Mesendoderm (in vitro differentiated cells): Measurements from ENCODE around the gene CCL1.

Experiments used
- DNase-seq: peaks from one replicate; pipeline ENCODE4 v3.0.0; 2013
- H2AK5ac ChIP-seq: 2 replicates; pipeline ENCODE4 v1.6.1; 2013; ENCODE audit warnings: low read length, inconsistent platforms
- H2BK120ac ChIP-seq: 2 replicates; pipeline ENCODE4 v1.6.1; 2013; ENCODE audit warnings: low read depth, mild to moderate bottlenecking, low read length, moderate library complexity, mixed read lengths
- H2BK15ac ChIP-seq: replicated peaks from 2 replicates; pipeline ENCODE4 v1.6.1; 2013; ENCODE audit warnings: low read depth, mild to moderate bottlenecking, moderate library complexity
- H2BK5ac ChIP-seq: 2 replicates; pipeline ENCODE4 v1.6.1; 2013; ENCODE audit warnings: low read length, inconsistent platforms
- H3K18ac ChIP-seq: 2 replicates; pipeline ENCODE4 v1.6.1; 2013; ENCODE audit warnings: mild to moderate bottlenecking, low read length, mixed read lengths
- H3K23ac ChIP-seq: one replicate; pipeline ENCODE4 v1.6.1; 2013; ENCODE audit warnings: low read length
- H3K27ac ChIP-seq: 2 replicates; pipeline ENCODE4 v1.5.1; 2013; ENCODE audit warnings: low read depth, mild to moderate bottlenecking, inconsistent platforms, low read length, moderate library complexity
- H3K27me3 ChIP-seq: 2 replicates; pipeline ENCODE4 v1.6.1; 2013; ENCODE audit warnings: low read length, control low read depth, mild to moderate bottlenecking, inconsistent platforms; ENCODE audit not compliant: insufficient read depth, poor library complexity
- H3K36me3 ChIP-seq: 2 replicates; pipeline ENCODE4 v1.6.1; 2013; ENCODE audit warnings: low read length, inconsistent platforms; ENCODE audit not compliant: control insufficient read depth, insufficient read depth
- H3K4ac ChIP-seq: one replicate; pipeline ENCODE4 v1.6.1; 2013; ENCODE audit warnings: low read depth, mild to moderate bottlenecking, low read length, moderate library complexity
- H3K4me1 ChIP-seq: 2 replicates; pipeline ENCODE4 v1.6.1; 2013; ENCODE audit warnings: low read depth, low read length, inconsistent platforms; ENCODE audit not compliant: control insufficient read depth
- H3K4me2 ChIP-seq: 2 replicates; pipeline ENCODE4 v1.6.1; 2013; ENCODE audit warnings: low read length
- H3K4me3 ChIP-seq: 2 replicates; pipeline ENCODE4 v1.5.1; 2013; ENCODE audit warnings: mild to moderate bottlenecking, low read length
- H3K56ac ChIP-seq: one replicate; pipeline ENCODE4 v1.6.1; 2013; ENCODE audit warnings: low read length
- H3K79me1 ChIP-seq: 2 replicates; pipeline ENCODE4 v1.6.1; 2013; ENCODE audit warnings: low read length, inconsistent platforms
- H3K79me2 ChIP-seq: 2 replicates; pipeline ENCODE4 v1.6.1; 2013; ENCODE audit warnings: mild to moderate bottlenecking, low read length; ENCODE audit not compliant: control insufficient read depth, insufficient read depth
- H3K9ac ChIP-seq: 2 replicates; pipeline ENCODE4 v1.6.1; 2013; ENCODE audit warnings: low read length, inconsistent platforms
- H4K5ac ChIP-seq: one replicate; pipeline ENCODE4 v1.6.1; 2013; ENCODE audit warnings: low read length
- H4K8ac ChIP-seq: one replicate; pipeline ENCODE4 v1.6.1; 2013; ENCODE audit warnings: low read depth, mild to moderate bottlenecking, control low read depth, low read length, moderate library complexity
- WGBS: extraction: QIAGEN DNeasy Blood & Tissue Kit; methylation state at CpG from one replicate; pipeline ENCODE4 v1.1.7; 2013; ENCODE audit warnings: low lambda C conversion rate, missing lambda C conversion rate; ENCODE audit not compliant: insufficient coverage; ENCODE audit errors: extremely low coverage; 5-methylcytosine and 5-hydroxymethylcytosine counted together

Gene CCL1

DNA sequence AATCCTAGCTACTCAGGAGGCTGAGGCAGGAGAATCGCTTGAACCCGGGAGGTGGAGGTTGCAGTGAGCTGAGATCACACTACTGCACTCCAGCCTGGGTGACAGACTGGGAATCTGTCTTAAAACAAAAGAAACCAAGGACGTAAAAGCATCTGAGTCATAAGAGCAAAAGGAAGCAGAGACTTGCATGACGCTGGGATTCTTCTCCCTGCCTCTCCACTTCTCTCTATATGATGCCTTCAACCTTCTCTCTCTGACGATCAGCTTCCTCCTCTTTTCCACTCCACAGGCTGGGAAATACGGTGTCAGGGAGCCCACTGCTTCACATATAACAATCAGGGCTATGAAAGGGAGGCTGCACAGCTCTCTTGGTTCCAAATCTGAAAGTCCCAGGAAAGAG, 43.2 kb upstream of the CCL1 start:
- no peak overlapping the region for H3K4ac ChIP-seq
- WGBS = no CpG with 5 or more reads among the region's 6 CpGs
- H4K8ac ChIP-seq = no peak overlapping the region

DNA sequence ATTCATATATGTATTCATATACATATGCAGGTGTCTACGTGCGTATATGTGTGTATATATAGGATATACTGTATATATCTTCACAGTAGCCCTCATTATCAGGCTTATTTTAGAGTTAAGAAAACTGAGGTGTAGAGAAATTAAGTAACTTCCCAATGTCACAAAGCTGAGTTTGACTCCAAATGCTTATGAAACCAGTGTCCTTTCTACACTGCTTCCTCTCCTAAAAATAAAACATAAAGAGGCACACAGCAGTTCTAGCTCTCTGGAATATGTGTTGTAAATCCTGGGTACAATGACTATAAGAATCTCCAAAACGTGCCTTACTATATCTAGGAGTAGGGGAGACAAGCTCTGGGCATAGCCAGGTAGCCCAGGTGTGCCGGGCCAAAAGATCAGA, 40.0 kb upstream of the CCL1 start:
- no peak overlapping the region for H2BK5ac ChIP-seq

More for the DNA sequence above, 43.2 kb upstream of the CCL1 start:
- Histone ChIP-seq H3K4me1 (no peaks in the 10 kb centered on the region), H2BK120ac (no peak overlapping the region), H3K9ac (no peak overlapping the region), H3K79me2 (no peaks in the 10 kb centered on the region), H2BK15ac (no peak overlapping the region), H2AK5ac (no peak overlapping the region), H3K23ac (no peak overlapping the region), H3K27ac (no peak overlapping the region), H3K27me3 (no peaks in the 10 kb centered on the region), H3K4me3 (no peak overlapping the region), H2BK5ac (no peak overlapping the region), H3K4me2 (no peak overlapping the region), H3K79me1 (no peaks in the 10 kb centered on the region), H3K18ac (no peak overlapping the region), H3K56ac (no peak overlapping the region), H4K5ac (no peak overlapping the region), H3K36me3 (no peaks in the 10 kb centered on the region)
- no peak for DNase-seq

DNA sequence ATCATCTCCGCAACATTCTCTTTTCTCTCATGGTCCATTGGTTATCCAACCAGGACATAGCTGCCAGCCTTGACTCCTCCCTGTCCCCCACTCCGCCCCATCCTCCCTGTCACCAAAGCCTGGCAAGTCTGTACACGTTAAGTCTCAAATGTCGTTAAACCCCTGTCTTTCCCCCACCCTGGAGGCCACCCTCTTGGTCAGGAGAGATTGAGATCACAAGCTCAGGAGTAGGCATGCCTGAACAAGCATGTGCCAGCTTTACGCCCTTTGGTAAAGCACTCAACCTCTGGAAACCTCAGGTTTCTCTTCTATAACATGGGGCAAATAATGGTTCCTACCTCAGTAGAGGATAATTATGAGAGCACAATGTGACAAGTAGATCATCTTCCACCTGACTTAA, 38.1 kb upstream of the CCL1 start:
- H3K27ac ChIP-seq = no peak overlapping the region
- H4K5ac ChIP-seq = no peak overlapping the region
- H2BK120ac ChIP-seq = no peak overlapping the region
- no peak overlapping the region for H4K8ac ChIP-seq
- H3K18ac ChIP-seq = no peak overlapping the region
- H3K9ac ChIP-seq = no peak overlapping the region
- H3K79me1 ChIP-seq = no peaks in the 10 kb centered on the region
- no peak overlapping the region for H3K23ac ChIP-seq
- WGBS = no CpG with 5 or more reads among the region's 5 CpGs
- no peaks in the 10 kb centered on the region for H3K36me3 ChIP-seq
- no peak overlapping the region for H3K4me3 ChIP-seq
- H3K4me1 ChIP-seq = peaks cover 3% of the 10 kb centered on the region
- H3K56ac ChIP-seq = no peak overlapping the region
- H3K27me3 ChIP-seq = no peaks in the 10 kb centered on the region
- H2BK5ac ChIP-seq = no peak overlapping the region
- no peak overlapping the region for H3K4ac ChIP-seq
- no peak for DNase-seq
- H2AK5ac ChIP-seq = no peak overlapping the region
- no peak overlapping the region for H3K4me2 ChIP-seq
- H3K79me2 ChIP-seq = no peaks in the 10 kb centered on the region
- H2BK15ac ChIP-seq = no peak overlapping the region

More for the DNA sequence above, 40.0 kb upstream of the CCL1 start:
- H3K79me1 ChIP-seq = no peaks in the 10 kb centered on the region
- no peak overlapping the region for H3K9ac ChIP-seq
- no peaks in the 10 kb centered on the region for H3K27me3 ChIP-seq
- no peak overlapping the region for H3K4me2 ChIP-seq
- no peak overlapping the region for H3K4ac ChIP-seq
- no peak overlapping the region for H3K18ac ChIP-seq
- no peak overlapping the region for H2BK15ac ChIP-seq
- H3K4me1 ChIP-seq = no peaks in the 10 kb centered on the region
- no peak overlapping the region for H4K8ac ChIP-seq
- H3K27ac ChIP-seq = no peak overlapping the region
- H3K4me3 ChIP-seq = no peak overlapping the region
- H3K23ac ChIP-seq = no peak overlapping the region
- WGBS = no CpG with 5 or more reads among the region's 4 CpGs
- H3K79me2 ChIP-seq = no peaks in the 10 kb centered on the region
- H4K5ac ChIP-seq = no peak overlapping the region
- H2BK120ac ChIP-seq = no peak overlapping the region
- H3K36me3 ChIP-seq = no peaks in the 10 kb centered on the region
- DNase-seq = no peak
- no peak overlapping the region for H2AK5ac ChIP-seq
- no peak overlapping the region for H3K56ac ChIP-seq

- H3K4me3 ChIP-seq = no peak overlapping the region
- no peaks in the 10 kb centered on the region for H3K79me1 ChIP-seq
Measured at GRCh38 chr17:34400301-34400931, 37.4 kb upstream of the CCL1 start.

DNA sequence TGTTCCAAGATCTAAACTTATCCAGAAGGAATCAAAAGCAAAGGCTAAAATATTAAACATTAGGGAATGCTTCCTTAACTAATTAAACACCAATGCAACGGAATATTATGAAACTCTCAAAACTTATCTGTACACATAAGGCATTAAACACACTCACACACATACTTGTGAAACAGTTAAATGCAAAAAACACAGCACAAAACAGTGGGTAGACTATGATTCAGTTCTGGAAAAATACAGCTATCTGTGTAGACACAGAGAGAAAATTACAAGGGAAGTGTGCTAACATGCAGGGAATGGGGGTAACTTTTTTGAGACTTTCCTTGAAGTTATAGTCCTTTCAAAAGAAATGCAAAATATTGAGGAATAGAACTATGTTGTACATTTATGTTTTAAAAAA, 36.7 kb upstream of the CCL1 start:
- no peak for DNase-seq
- no peaks in the 10 kb centered on the region for H3K27me3 ChIP-seq
- no peak overlapping the region for H3K9ac ChIP-seq
- H3K4ac ChIP-seq = no peak overlapping the region
- no peaks in the 10 kb centered on the region for H3K79me1 ChIP-seq
- H3K18ac ChIP-seq = no peak overlapping the region
- H3K79me2 ChIP-seq = no peaks in the 10 kb centered on the region
- no peak overlapping the region for H3K23ac ChIP-seq
- H3K36me3 ChIP-seq = no peaks in the 10 kb centered on the region
- no peak overlapping the region for H2BK120ac ChIP-seq
- H2BK5ac ChIP-seq = no peak overlapping the region
- H2BK15ac ChIP-seq = no peak overlapping the region
- no peak overlapping the region for H3K56ac ChIP-seq
- H3K27ac ChIP-seq = no peak overlapping the region
- no peak overlapping the region for H3K4me3 ChIP-seq
- H4K5ac ChIP-seq = no peak overlapping the region
- H4K8ac ChIP-seq = no peak overlapping the region
- WGBS = no CpG with 5 or more reads among the region's 1 CpG
- H3K4me2 ChIP-seq = no peak overlapping the region
- no peak overlapping the region for H2AK5ac ChIP-seq
- peaks cover 3% of the 10 kb centered on the region for H3K4me1 ChIP-seq

More at GRCh38 chr17:34400301-34400931, 37.4 kb upstream of the CCL1 start:
- H4K8ac ChIP-seq = no peak overlapping the region
- no peak overlapping the region for H2BK15ac ChIP-seq
- no peak for DNase-seq
- H3K4me2 ChIP-seq = no peak overlapping the region
- peaks cover 3% of the 10 kb centered on the region for H3K4me1 ChIP-seq
- H3K23ac ChIP-seq = no peak overlapping the region
- H3K36me3 ChIP-seq = no peaks in the 10 kb centered on the region
- H3K18ac ChIP-seq = no peak overlapping the region
- H2BK120ac ChIP-seq = no peak overlapping the region
- no peak overlapping the region for H2BK5ac ChIP-seq
- no peak overlapping the region for H3K4ac ChIP-seq
- no peak overlapping the region for H3K9ac ChIP-seq
- no peaks in the 10 kb centered on the region for H3K79me2 ChIP-seq
- no peak overlapping the region for H2AK5ac ChIP-seq
- no peak overlapping the region for H4K5ac ChIP-seq
- no peak overlapping the region for H3K27ac ChIP-seq
- no peaks in the 10 kb centered on the region for H3K27me3 ChIP-seq
- H3K56ac ChIP-seq = no peak overlapping the region
- WGBS = no CpG with 5 or more reads among the region's 10 CpGs

DNA sequence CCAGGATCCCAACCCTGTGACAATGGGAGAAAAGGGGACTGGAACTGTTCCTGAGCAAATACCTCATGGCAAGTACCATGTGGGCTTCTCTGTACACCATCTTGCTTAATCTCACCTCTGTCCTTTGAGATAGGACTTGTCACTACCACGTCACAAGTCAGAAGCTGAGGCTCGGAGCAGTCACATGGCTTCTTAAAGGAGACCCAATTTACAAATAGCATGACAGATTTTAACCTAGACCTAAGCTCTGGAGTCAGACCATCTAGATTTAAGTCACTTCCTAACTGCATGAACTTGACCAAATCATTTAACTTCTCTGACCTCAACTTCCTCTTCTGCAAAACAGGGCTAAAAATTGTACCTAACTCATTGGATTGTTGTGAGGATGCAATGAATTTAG, 36.0 kb upstream of the CCL1 start:
- H3K4me2 ChIP-seq = no peak overlapping the region
- no peak overlapping the region for H3K23ac ChIP-seq
- H4K8ac ChIP-seq = no peak overlapping the region
- H3K56ac ChIP-seq = no peak overlapping the region
- DNase-seq = no peak
- H3K36me3 ChIP-seq = no peaks in the 10 kb centered on the region
- no peak overlapping the region for H3K27ac ChIP-seq
- H3K4me1 ChIP-seq = peaks cover 3% of the 10 kb centered on the region
- no peak overlapping the region for H3K4me3 ChIP-seq
- no peaks in the 10 kb centered on the region for H3K79me1 ChIP-seq
- no peak overlapping the region for H2BK15ac ChIP-seq
- H3K18ac ChIP-seq = no peak overlapping the region
- H2BK120ac ChIP-seq = no peak overlapping the region
- no peak overlapping the region for H4K5ac ChIP-seq
- H2BK5ac ChIP-seq = no peak overlapping the region
- no CpG with 5 or more reads among the region's 2 CpGs for WGBS
- H3K27me3 ChIP-seq = no peaks in the 10 kb centered on the region
- H3K9ac ChIP-seq = no peak overlapping the region
- no peak overlapping the region for H3K4ac ChIP-seq
- H3K79me2 ChIP-seq = no peaks in the 10 kb centered on the region
- no peak overlapping the region for H2AK5ac ChIP-seq
